HG02884 (cell line): ENCODE results near the gene ANTXR1.
"Not testable (repeated sequence)": the region's sequence is repeated elsewhere in the genome, so short reads cannot be mapped to it uniquely, and the experiment has no call there.

ENCODE experiments used
- ATAC-seq: cut with Tn5 transposase; IDR thresholded peaks from one replicate; pipeline ENCODE4 v1.9.1; 2021; ENCODE audit warnings: mild to moderate bottlenecking, moderate library complexity; ENCODE audit not compliant: unreplicated experiment

The ANTXR1 gene

DNA sequence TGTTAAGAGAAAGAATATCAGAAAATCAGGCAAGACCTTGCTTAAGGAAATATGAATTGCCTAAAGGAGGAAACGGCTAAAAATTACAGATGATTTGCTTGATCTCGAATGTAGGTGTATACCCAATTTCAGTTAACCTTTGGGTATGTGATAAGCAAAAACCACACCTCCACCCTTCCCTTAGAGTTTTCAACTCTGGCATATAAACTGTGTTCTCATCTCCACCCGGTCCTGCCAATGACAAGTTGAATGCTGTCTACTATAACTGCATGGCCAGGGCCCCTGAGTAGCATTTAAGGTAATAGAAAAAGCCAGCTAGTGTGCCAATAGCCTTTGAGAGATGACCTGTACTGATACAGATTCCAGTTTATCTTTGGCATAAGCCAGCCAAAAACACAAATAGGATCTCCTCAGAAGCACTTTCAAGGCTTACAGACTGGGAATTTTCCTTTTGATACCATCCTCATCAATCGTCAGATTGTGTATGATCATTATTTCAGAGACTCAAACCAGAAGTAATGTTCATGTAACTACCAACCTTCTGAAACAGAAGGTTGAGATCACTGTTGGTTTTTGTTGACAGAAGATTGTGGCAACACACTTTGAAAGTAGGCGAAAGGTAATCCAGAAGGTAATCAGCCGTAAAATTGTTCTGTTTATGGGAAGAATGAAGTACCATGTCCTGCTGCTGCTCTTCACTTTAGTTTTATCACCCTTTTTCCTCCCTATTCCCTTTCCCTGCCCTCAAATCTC is 211.0 kb downstream of the ANTXR1 start:
- no peak for ATAC-seq

- ATAC-seq, result no peak
These were observed 211.5 kb downstream of the ANTXR1 start for GRCh38 chr2:69224512-69224837.

DNA sequence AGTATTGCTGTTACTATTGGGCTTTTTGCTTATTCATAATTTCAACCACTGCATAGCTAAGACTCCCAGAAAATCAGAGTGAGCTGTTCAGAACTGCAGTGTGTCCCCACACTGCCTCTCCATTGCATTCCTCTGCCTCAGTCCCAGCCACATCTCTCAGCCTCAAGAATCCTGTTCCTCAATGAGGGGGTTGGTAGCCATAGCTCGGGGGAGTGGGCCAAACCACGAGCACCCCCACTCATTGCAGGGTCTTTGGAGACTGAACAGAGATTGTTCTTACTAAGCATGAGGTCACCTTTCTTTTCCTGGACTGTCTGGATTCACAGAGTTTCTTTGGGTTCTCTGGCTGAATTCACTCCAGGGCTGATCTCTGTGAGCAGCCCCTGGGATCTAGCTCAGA is 213.0 kb downstream of the ANTXR1 start:
- no peak for ATAC-seq

DNA sequence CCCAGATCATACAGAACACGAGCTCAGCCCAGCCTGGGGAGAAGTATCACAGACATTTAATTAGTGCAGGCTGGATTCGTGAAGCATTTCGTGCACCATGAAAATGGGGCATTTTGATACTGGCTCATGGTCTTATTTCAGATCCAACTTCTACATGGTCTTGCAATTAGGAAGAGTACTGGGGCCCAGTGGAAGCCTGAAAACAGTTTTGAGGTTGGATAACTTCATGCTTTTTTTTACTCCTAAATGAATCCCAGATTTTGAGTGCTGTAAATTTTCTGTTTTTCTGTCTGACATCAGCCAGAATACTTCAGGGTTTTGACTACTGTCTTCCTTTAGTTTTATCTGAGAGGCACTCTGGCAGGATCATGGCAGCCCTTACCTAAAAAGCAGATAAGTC is 213.9 kb downstream of the ANTXR1 start:
- no peak for ATAC-seq

DNA sequence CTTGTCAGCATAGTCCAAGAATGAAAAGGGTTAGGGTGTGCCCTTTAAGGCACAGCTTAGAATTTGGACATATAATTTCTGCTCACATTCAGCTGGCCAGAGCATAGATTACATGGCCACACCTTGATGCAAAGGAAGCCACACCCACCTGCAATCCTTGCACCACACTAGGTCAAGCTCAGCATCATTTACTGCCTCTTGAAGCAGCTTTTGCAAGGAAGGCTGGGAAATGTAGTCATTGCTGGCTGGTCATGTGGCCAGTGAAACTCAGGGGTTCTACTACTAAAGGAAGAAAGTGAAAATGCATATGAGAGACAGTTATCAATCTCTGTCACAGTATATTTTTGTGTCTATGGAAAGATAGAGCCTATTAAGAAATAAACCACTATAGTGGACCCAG is 214.7 kb downstream of the ANTXR1 start:
- ATAC-seq, result no peak

GRCh38 chr2:69230946-69231345 is 218.0 kb downstream of the ANTXR1 start:
- not testable (repeated sequence) for ATAC-seq

DNA sequence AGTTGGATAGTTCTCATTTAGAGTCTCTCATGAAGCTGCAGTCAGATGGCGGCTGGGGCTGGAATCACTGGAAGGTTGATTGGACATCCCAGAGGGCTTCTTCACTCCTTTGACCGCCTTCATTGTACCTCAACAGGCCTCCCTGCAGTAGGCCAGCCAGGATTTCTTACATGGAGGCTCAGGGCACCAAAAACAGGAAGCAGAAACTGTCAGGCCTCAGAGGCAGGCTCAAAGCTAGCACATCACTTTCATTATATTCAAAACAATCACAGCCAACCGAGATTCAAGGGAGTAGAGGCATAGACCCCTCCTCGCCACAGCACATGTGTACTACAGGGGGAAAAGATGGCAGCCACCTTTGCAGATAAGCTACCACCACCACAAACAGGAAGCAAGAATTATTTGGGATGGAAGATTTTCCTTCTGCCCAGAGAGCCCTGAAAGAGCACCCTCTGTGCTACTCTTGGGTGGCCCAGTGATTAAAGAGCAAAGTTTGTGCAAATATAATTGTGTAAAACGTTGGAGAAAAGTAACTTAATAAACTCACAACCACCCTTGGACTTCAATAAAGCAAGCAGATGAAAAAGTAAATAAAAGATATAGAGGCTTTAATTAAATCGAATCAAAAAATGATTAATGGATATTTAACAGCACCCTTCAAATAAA is 218.8 kb downstream of the ANTXR1 start:
- no peak for ATAC-seq

GRCh38 chr2:69235835-69236234 is 222.9 kb downstream of the ANTXR1 start:
- not testable (repeated sequence) for ATAC-seq

DNA sequence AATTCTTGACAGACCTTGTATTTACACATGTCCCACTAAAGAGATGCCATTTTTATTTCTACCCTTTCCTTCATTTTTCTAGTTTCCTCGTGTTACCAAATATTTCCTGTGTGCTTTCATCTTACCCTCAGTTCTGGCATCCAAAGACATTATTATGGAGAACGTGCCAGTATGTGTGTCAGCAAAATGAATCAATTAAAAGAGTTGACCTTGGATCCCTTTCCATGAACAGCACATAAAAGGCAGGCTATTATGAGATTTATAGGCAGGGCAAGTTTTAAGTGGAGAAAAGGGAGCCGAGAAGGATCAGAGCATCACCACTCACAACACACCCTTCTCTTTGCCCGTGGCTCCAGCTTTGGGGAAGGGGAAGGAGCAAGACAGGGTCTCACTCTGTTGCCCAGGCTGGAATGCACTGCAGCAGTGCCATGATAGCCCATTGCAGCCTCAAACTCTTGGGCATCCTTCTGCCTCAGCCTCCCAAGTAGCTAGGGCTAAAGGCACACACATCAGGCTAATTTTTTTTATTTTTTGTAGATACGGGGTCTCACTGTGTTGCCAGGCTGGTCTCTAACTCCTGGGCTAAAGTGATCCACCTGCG is 224.2 kb downstream of the ANTXR1 start:
- no peak for ATAC-seq

DNA sequence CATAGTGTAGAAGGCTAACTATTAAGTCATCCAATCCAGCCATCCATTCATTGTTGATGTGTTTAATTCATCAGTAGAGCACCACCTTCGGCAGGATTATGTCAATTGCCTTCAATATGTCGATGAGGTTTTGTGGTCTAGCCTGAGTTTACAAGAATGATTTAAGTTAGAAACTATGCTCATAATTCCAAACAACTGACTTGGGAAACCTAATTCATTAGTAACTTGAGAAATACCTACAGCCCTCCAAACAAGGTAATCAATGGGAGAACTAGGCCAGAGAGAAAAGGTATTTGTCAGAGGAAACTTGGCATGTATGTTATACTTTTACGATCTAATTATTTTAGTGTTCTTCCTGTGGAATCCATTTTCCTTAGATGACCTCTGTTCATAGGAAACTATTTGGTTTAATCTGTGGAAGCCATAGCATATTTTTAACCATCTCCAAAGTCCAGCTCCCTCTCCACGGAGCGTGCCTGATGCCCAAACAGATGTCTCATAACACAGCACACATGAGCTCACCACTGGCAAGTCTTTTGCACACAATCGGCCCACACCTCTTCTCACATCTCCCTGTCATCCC is 225.6 kb downstream of the ANTXR1 start:
- no peak for ATAC-seq

GRCh38 chr2:69241093-69241492 is 228.1 kb downstream of the ANTXR1 start:
- no peak for ATAC-seq

GRCh38 chr2:69241664-69242514 is 228.9 kb downstream of the ANTXR1 start:
- no peak for ATAC-seq

GRCh38 chr2:69242651-69243051 is 229.7 kb downstream of the ANTXR1 start:
- no peak for ATAC-seq

DNA sequence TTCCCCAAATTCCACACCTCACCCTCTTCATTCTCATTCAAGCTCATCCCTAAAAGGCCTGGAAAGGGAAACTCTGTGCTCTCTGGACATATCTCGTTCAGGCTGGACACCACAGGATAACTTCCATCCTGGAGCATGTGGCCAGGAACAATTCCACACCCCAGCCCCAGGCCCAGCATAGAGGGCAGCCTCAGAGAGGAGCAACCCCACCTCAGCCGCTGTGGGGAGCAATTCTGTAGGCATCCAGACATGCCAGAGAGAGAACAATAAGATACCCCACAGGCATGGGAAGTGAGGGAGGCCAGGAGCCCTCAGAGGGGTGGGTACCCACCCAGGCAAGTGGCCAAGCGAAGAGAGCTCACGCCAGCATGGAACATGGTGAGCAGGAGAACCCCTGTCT is 230.7 kb downstream of the ANTXR1 start:
- no peak for ATAC-seq

DNA sequence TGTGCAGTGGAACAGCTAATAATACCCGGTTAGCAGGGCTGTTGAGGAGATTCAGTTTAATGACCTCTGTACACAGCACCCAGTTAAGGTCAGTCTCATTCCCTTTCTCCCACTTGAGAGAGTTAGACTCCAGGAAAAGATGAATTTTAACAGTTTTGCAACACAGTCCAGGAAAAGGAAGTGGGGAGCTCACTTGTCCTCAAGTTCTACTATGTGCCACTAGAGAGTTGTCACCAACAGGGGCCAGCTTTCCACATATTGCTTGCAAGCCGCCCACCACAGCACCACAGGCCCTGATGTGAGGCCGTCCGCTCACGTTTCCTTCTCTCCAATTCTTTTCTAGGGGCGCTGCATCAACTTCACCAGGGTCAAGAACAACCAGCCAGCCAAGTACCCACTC is 231.9 kb downstream of the ANTXR1 start:
- ATAC-seq, result no peak

DNA sequence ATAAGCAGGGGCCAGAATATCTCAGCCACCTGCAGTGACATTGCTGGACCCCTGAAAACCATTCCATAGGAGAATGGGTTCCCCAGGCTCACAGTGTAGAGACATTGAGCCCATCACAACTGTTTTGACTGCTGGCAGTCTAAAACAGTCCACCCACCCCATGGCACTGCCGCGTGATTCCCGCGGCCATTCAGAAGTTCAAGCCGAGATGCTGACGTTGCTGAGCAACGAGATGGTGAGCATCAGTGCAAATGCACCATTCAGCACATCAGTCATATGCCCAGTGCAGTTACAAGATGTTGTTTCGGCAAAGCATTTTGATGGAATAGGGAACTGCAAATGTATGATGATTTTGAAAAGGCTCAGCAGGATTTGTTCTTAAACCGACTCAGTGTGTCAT is 234.6 kb downstream of the ANTXR1 start:
- no peak for ATAC-seq

- ATAC-seq, result no peak
These were observed 235.3 kb downstream of the ANTXR1 start for GRCh38 chr2:69248232-69248631.

GRCh38 chr2:69250981-69251380 is 238.0 kb downstream of the ANTXR1 start:
- ATAC-seq, result no peak

- ATAC-seq, result no peak
These were observed 239.0 kb downstream of the ANTXR1 start for GRCh38 chr2:69251943-69252342.

DNA sequence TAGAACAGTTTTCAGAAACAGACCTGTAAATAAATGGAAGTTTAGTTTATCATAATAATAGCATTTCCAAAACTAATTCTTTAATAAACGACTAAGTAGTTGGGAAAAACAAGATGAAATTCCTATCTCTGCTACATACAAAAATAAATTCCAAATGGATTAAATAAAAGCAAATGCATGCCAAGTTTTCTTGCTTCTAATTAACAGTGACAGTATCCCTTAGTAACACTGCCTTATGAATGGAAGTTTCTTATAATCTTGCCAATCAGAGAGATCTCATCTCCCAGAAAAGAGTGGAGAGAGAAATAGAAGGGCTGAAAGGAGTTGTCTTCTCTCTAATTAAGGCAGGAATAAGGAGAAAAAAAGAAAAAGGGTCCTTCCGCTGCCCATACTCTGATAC is 240.1 kb downstream of the ANTXR1 start:
- no peak for ATAC-seq
